ENCODE results near the gene MAG.

The MAG gene

GRCh38 chr19:35299523-35300338 is 7.8 kb downstream of the MAG start:
- DNase-seq (ENCODE audit: low read depth), result no peak

DNA sequence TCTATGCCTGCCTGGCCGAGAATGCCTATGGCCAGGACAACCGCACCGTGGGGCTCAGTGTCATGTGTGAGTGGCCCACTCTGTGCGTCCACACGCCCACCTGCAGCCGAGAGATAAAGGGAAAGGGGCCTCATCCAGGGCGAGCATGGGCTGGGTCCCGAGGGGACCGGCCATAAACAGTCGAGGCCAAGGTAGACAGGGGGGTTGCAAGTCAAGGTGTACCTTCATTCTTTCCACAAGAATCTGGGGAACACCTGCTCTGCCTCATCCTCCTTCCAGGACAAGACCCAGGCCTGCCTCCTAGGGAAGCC is 8.3 kb downstream of the MAG start:
- DNase-seq (ENCODE audit: low read depth), result no peak

DNA sequence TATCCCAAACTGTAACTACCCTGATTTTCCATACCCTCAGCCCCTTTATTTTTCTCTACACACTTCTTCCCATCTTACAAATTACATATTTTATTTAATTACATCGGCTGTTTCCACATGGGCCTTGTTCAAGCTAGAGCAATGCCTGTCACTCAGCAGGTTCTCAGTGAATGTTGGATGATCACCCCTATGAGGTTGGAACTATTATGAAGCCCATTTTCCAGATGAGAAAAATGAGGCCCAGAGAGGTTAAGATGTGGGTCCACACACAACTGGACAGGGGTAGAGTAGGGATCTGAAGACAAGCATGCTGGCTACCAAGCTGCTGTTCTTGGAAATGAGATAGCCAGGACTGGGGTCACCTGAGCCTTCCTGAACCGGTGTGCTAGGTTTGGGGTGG is 10.0 kb downstream of the MAG start:
- no peak for DNase-seq (ENCODE audit: low read depth)

DNA sequence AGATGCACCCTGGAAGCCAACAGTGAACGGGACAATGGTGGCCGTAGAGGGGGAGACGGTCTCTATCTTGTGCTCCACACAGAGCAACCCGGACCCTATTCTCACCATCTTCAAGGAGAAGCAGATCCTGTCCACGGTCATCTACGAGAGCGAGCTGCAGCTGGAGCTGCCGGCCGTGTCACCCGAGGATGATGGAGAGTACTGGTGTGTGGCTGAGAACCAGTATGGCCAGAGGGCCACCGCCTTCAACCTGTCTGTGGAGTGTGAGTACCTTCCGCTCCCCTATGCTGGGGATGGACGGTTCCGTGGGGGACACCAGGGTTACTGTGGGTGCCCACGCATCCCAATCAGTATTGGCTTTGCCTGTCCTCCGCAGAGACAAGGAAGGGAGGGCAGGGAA is 10.5 kb downstream of the MAG start:
- no peak for DNase-seq (ENCODE audit: low read depth)

DNA sequence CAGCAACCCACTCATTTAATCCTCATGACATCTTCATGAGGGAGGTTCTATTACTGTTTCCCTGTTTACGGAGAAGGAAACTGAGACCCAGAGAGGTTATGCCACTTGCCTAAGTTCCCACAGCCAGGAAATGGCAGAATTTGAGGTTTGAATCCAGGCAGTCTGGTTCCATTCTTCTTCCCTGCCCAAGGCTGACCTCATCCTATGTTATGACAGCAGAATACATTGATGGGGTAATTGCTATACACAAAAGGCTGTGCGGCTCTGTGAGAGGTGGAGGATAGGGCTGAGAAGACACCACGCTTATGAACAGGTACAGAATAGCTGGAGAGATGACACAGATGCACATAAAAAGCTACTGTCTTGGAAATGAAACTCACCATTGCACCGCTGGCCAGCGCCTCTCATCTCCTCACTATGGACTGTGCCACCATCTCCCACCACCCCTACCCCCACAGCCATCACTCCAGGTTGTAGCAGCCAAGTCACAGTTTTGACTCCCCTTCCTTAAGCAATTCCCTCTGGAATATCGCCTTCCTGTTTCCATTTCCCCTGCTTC is 11.5 kb downstream of the MAG start:
- no peak for DNase-seq (ENCODE audit: low read depth)

DNA sequence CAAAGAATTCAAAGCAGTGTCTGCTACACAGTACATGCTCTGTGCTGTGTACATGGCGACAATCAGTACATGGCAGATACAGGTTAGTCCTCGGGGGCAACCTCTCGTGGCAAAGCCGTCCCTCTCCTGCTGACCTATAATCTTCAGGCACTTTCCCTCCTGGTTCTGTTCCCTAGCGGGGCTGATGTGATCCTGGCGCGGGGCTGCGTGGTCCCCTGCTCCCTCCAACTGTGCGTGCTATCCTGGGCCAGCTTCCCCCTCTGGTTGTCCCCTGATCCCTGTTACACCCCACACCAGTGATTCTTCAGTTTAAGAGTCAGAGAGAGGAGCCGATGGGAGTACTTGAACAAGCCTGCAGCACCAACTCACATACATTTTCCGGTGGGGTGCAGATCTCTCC is 12.1 kb downstream of the MAG start:
- no peak for DNase-seq (ENCODE audit: low read depth)

GRCh38 chr19:35305181-35305580 is 13.2 kb downstream of the MAG start:
- no peak for DNase-seq (ENCODE audit: low read depth)

GRCh38 chr19:35306473-35307246 is 14.7 kb downstream of the MAG start:
- no peak for DNase-seq (ENCODE audit: low read depth)

- DNase-seq (ENCODE audit: low read depth), result no peak
Observed at GRCh38 chr19:35307931-35308330, 16.0 kb downstream of the MAG start.

- DNase-seq (ENCODE audit: low read depth), result no peak
Observed at GRCh38 chr19:35308910-35309309, 16.9 kb downstream of the MAG start.

GRCh38 chr19:35309481-35310279 is 17.7 kb downstream of the MAG start:
- DNase-seq (ENCODE audit: low read depth), result no peak

DNA sequence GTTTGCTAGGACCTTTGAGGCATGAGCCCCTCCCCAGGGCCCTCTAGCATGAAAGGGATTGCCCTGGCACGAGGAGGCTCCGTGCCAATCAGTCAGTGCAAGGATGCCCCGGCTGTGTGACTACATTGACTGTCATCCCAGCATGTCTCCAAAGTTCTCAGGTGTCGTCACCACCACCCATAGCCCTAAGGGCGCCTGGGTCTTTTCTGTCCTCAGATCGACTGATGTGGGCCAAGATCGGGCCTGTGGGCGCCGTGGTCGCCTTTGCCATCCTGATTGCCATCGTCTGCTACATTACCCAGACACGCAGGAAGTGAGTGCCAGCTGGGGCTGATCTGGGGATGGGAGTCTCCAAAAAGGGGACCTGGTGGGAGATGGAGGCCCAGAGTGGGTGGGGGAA is 18.4 kb downstream of the MAG start:
- DNase-seq (ENCODE audit: low read depth), result no peak

DNA sequence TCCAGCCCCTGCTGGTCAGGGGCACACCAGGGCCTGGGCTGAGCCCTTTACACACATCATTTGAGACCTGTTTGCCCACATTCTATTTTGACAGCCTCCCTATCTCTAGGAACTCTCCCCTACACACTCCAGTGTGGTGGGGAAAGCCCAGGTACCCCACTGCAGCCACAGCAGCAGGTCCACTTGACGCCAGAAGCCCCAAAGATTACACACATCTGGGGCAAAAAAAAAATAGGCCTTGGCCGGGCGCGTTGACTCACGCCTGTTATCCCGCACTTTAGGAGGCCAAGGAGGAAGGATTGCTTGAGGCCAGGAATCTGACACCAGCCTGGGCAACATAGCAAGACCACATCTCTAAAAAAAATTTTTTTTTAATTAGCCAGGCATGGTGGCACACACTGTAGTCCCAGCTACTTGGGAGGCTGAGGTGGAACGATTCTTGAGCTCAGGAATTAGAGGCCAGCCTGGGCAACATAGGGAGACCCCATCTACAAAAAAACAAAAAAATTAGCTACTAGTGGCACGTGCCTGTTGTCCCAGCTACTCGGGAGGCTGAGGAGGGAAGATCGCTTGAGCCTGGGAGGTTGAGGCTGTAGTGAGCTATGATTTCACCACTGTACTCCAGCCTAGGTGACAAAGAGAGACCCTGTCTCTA is 19.0 kb downstream of the MAG start:
- no peak for DNase-seq (ENCODE audit: low read depth)

DNA sequence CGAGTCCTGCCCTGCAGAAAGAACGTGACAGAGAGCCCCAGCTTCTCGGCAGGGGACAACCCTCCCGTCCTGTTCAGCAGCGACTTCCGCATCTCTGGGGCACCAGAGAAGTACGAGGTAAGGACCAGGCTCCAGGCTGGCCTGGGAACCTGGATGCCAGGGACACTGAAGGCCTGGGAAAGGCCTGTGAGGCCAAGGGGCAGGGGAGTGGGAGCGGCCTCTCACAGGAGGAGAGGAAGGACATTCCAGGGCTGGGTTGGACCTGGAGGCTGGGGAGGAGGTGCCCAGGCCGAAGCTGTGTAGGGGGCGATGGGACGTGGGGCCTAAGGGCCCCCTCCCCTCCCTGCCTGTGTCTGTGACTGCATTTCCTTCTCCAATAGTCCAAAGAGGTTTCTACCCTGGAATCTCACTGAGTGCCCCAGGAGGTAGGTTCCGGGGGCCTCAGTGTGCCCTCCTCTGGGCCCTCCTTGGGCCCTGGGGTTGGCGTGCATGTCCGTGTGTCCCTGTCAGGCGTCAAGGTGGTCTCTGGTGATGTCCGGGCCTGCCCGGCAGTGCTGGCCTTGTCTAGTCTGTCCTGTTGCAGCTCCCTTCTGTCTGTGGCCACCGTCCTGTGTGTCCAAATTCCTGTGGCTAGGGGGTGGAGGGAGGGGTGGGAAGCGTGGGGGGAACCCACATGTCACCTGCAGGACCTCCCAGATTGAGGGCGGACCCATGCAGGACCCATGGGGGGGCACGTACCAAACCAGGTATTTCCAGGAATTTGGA is 20.1 kb downstream of the MAG start:
- DNase-seq (ENCODE audit: low read depth), result no peak

GRCh38 chr19:35313587-35313986 is 21.6 kb downstream of the MAG start:
- DNase-seq (ENCODE audit: low read depth), result no peak

DNA sequence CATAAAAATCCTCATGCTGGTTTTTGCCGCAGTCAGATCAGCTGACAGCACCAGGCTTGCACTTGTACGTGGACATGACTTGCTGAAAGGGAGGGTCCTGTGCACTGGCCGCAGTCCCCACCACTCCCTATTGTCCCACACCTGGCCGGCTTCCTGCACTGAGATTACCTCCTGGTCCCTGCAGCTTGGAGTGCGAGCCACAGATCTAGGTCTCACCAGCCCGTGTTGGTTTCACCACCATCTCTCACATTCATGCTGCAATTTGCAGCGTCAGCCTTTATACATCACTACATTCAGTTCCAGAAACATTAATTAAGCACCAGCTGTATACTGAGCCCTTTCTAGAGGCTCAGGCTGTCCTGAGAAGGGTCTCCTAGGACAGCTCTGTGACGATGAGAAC is 22.1 kb downstream of the MAG start:
- DNase-seq (ENCODE audit: low read depth), result no peak

- DNase-seq (ENCODE audit: low read depth), result no peak
Observed at GRCh38 chr19:35314858-35315470, 23.0 kb downstream of the MAG start.

DNA sequence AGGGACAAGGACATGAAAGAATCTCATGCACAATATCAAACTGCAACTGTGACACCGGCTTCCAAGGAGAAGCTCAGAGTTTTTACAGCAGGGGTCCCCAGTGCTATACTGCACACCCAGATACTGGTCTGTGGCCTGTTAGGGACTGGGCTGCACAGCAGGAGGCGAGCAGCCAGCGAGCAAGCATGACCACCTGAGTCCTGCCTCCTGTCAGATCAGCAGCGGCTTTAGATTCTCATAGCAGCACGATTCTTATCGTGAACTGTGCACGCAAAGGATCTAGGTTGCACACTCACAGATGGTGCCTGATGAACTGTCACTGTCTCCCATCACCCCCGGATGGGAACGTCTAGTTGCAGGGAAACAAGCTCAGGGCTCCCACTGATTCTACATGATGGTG is 23.9 kb downstream of the MAG start:
- no peak for DNase-seq (ENCODE audit: low read depth)

GRCh38 chr19:35316560-35316959 is 24.6 kb downstream of the MAG start:
- DNase-seq (ENCODE audit: low read depth), result no peak

DNA sequence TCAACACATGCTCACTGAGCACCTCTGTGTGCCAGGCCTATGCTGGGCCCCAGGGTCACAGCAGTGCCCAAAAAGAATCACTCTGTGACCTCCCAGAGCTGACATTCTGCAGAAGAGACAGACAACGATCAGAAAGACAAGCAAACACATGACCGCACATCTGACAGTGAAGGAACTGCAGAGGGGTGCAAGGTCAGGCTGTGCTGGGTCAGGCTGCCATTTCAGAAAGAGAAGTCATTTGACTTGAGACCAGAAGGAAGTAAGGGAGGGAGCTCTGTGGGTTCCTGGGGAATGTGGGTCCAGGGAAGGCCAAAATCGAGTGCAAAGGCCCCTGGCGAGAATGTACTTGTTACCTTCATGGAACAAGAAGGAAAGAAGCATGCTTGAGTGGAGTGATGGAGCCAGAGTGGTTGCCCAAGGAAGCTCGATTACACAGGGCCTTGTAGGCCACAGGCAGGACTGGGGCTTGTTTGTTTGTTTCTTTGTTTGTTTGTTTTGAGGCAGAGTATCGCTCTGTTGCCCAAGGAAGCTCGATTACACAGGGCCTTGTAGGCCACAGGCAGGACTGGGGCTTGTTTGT is 25.6 kb downstream of the MAG start:
- DNase-seq (ENCODE audit: low read depth), result no peak
